ENCODE results near the gene NRSN2.
"Not testable (repeated sequence)": the region's sequence is repeated elsewhere in the genome, so short reads cannot be mapped to it uniquely, and the experiment has no call there.

The NRSN2 gene

DNA sequence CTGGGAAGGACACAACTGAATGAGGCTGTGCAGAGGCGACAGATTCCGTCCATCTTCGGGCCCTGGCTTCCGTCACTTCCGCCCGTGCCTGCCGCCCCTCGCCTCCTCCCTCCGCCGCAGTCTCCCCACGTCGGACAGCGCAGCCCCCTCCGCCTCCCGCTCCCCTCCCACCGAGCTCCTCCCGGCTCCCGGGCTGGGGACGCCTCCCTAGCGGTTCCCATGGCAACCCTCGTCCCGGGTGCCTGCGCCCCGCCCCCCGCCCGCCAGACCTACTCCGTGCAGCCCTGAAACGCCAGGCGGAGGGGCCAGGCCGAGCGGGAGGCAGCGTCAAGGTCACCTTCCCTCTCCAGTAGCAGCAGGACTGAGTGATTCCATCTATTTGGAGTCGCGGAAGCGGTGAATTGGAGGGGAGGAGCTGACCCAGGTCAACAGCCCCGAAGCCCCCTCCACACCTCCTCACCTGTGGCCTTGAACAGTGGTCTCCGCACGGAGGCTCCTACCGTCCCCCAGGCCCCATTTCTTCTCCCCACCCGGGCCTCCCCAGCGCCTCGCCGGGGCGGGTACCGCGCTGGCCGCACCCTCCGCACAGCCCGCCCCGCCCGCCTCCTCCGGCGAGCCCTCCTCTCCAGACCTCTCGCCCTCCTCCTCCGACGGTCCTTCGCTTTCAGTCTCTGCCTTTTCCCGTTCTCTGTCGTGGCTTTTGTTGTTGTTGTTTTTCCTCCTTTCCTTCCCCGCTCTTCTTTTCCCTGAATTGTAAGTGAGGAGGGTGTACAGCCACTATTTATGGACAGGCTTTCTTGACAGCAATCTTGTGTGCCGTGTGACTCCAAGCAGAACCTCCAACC lies 951 bp downstream of the NRSN2 start:
- CTCF ChIA-PET: interaction anchor here (0.6 to 3.4 kb wide), 2 partner anchors 18 to 139 kb away, joined by 3 to 24 read pairs; no protein-coding TSS in a partner anchor

DNA sequence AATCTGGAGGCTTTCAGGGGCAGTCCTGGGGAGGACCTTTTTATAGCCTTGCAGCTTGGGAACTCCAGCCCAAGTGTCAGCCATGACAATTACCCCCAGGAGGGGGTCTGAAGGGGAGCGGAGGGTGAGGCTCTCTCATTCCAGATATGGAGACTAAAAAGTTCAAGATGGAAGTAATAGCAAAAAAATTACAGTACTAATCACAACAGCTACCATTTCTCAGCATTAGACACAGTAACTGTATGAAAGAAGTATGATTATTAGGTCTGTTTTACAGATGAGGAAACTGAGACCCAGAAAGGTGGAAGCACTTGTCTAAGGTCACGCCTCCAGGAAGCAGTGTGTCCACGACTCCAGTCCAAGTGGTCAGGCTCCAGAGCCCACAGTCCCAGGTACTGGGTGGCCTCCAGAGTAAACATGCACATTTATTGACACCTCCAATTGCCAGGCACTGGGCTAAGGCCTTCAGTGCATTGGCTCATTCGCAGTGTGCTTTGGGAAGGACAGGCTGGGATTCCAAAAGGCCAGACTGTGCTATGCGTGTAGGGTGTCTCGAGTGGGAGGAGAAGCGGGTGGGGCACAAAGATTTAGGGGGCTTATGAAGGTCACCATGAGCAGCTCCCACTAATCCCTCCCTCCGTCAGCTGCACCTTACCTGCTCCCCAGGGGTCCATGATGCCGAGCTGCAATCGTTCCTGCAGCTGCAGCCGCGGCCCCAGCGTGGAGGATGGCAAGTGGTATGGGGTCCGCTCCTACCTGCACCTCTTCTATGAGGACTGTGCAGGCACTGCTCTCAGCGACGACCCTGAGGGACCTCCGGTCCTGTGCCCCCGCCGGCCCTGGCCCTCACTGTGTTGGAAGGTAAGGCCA lies 2.3 kb downstream of the NRSN2 start:
- POLR2A ChIA-PET: no interaction called here
- CTCF ChIA-PET: interaction anchor here (0.5 kb wide), 1 partner anchor 29 kb away, joined by 4 read pairs; no protein-coding TSS in a partner anchor
- DNase-seq (ENCODE audit: extremely low spot score): no peak
- TF ChIP-seq ZNF384 (IDR thresholded peaks at IDR 0.05): no peak
- TF ChIP-seq ELF4 (IDR thresholded peaks at IDR 0.05): no peak
- no peak for TF ChIP-seq FOXK2 (IDR thresholded peaks at IDR 0.05)
- no peak for TF ChIP-seq SP1 (IDR thresholded peaks at IDR 0.05)
- TF ChIP-seq FOXA1 (IDR thresholded peaks at IDR 0.05): no peak
- TF ChIP-seq BHLHE40 (IDR thresholded peaks at IDR 0.05; ENCODE audit: borderline replicate concordance): no peak
- no peak for TF ChIP-seq HDGF (IDR thresholded peaks at IDR 0.05; ENCODE audit: borderline replicate concordance)
- no peak for TF ChIP-seq NFRKB (IDR thresholded peaks at IDR 0.05)
- TF ChIP-seq CTBP1 (IDR thresholded peaks at IDR 0.05; ENCODE audit: borderline replicate concordance): no peak
- TF ChIP-seq SUZ12 (IDR thresholded peaks at IDR 0.05): no peak
- TF ChIP-seq L3MBTL2 (conservative IDR thresholded peaks at IDR 0.05): no peak
- TF ChIP-seq, protein P1, sequence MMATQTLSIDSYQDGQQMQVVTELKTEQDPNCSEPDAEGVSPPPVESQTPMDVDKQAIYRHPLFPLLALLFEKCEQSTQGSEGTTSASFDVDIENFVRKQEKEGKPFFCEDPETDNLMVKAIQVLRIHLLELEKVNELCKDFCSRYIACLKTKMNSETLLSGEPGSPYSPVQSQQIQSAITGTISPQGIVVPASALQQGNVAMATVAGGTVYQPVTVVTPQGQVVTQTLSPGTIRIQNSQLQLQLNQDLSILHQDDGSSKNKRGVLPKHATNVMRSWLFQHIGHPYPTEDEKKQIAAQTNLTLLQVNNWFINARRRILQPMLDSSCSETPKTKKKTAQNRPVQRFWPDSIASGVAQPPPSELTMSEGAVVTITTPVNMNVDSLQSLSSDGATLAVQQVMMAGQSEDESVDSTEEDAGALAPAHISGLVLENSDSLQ (IDR thresholded peaks at IDR 0.05): no peak
- no peak for TF ChIP-seq ARNT (IDR thresholded peaks at IDR 0.05)

More for the DNA sequence above, 951 bp downstream of the NRSN2 start:
- POLR2A ChIA-PET: interaction anchor here (0.6 to 3.9 kb wide), 10 partner anchors 8 to 82 kb away, joined by 3 to 29 read pairs (median 7); partner anchors contain the start of gene SOX12
- DNase-seq (ENCODE audit: extremely low spot score): peak; percentile 98
- no peak for TF ChIP-seq ZNF384 (IDR thresholded peaks at IDR 0.05)
- TF ChIP-seq FOXM1 (IDR thresholded peaks at IDR 0.05; ENCODE audit: borderline replicate concordance): no peak
- no peak for TF ChIP-seq ELF4 (IDR thresholded peaks at IDR 0.05)
- TF ChIP-seq L3MBTL2 (conservative IDR thresholded peaks at IDR 0.05): no peak; the same call in 1 of the 2 replicates
- TF ChIP-seq, protein P1 (IDR thresholded peaks at IDR 0.05): peak; percentile 66

DNA sequence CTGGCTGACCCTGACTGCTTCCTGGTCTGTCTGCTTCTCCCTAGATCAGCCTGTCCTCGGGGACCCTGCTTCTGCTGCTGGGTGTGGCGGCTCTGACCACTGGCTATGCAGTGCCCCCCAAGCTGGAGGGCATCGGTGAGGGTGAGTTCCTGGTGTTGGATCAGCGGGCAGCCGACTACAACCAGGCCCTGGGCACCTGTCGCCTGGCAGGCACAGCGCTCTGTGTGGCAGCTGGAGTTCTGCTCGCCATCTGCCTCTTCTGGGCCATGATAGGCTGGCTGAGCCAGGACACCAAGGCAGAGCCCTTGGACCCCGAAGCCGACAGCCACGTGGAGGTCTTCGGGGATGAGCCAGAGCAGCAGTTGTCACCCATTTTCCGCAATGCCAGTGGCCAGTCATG lies 6.3 kb downstream of the NRSN2 start:
- ChIA-PET POLR2A (no interaction called here), CTCF (interaction anchor here (0.9 to 2.5 kb wide), 2 partner anchors 78 to 119 kb away, joined by 3 to 13 read pairs; no protein-coding TSS in a partner anchor)
- DNase-seq (ENCODE audit: extremely low spot score): no peak
- TF ChIP-seq ELF4 (IDR thresholded peaks at IDR 0.05): no peak
- TF ChIP-seq ARNT (IDR thresholded peaks at IDR 0.05): no peak
- no peak for TF ChIP-seq CTBP1 (IDR thresholded peaks at IDR 0.05; ENCODE audit: borderline replicate concordance)
- TF ChIP-seq SUZ12 (IDR thresholded peaks at IDR 0.05): no peak
- no peak for TF ChIP-seq FOXK2 (IDR thresholded peaks at IDR 0.05)
- no peak for TF ChIP-seq FOXA1 (IDR thresholded peaks at IDR 0.05)
- no peak for TF ChIP-seq FOXM1 (IDR thresholded peaks at IDR 0.05; ENCODE audit: borderline replicate concordance)
- no peak for TF ChIP-seq TARDBP (IDR thresholded peaks at IDR 0.05)
- TF ChIP-seq NFRKB (IDR thresholded peaks at IDR 0.05): no peak
- TF ChIP-seq HDGF (IDR thresholded peaks at IDR 0.05; ENCODE audit: borderline replicate concordance): no peak
- TF ChIP-seq SP1 (IDR thresholded peaks at IDR 0.05): no peak
- no peak for TF ChIP-seq LEF1 (IDR thresholded peaks at IDR 0.05; ENCODE audit: borderline replicate concordance)
- no peak for TF ChIP-seq BHLHE40 (IDR thresholded peaks at IDR 0.05; ENCODE audit: borderline replicate concordance)
- TF ChIP-seq, protein P1 (IDR thresholded peaks at IDR 0.05): no peak
- no peak for TF ChIP-seq L3MBTL2 (conservative IDR thresholded peaks at IDR 0.05)
- no peak for TF ChIP-seq ZNF384 (IDR thresholded peaks at IDR 0.05)

DNA sequence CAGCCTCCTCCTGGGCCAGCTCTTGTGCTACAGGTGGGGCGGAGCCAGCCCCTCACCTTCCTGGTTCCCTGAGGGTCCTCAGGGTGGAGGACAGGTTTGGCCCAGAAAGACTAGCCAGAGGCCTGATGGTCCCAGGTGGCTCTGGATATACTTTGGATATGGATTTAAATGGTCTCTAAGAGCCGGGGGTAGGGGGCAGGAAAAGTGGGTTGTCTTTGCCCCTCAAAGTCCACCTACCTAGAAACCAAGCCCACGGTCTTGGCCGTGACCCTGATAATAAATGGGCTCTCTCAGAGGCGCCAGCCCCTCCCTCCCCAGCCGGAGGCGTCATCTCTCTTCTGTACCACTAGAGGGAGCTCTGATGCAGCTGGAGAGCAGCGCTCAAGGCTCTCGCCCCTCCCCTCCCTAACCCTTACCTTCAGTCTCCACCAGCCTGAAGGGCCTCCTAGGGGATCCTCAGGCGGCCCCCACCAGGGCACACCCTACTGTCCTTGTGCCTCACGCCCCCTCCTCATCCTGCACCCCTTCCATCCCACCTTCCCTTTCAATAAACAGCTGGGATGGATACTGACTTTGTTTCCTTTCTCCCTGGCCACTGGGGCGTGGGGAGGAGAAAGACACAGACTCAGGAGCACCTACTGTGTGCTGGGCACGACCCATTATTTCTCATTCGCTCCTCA lies 7.5 kb downstream of the NRSN2 start:
- ChIA-PET CTCF (interaction anchor here (0.5 to 2.5 kb wide), 7 partner anchors 26 to 220 kb away, joined by 3 to 13 read pairs (median 3); partner anchors contain the start of gene TRIB3), POLR2A (interaction anchor here (1.0 to 1.1 kb wide), 2 partner anchors 26 to 53 kb away, joined by 3 read pairs; partner anchors contain the start of gene TRIB3)
- no peak for TF ChIP-seq FOXA1 (IDR thresholded peaks at IDR 0.05)
- TF ChIP-seq HDGF (IDR thresholded peaks at IDR 0.05; ENCODE audit: borderline replicate concordance): no peak
- no peak for TF ChIP-seq SUZ12 (IDR thresholded peaks at IDR 0.05)
- no peak for TF ChIP-seq TARDBP (IDR thresholded peaks at IDR 0.05)
- no peak for TF ChIP-seq L3MBTL2 (conservative IDR thresholded peaks at IDR 0.05)
- TF ChIP-seq CTBP1 (IDR thresholded peaks at IDR 0.05; ENCODE audit: borderline replicate concordance): no peak
- TF ChIP-seq, protein P1 (IDR thresholded peaks at IDR 0.05): no peak
- no peak for TF ChIP-seq ZNF384 (IDR thresholded peaks at IDR 0.05)
- no peak for TF ChIP-seq FOXK2 (IDR thresholded peaks at IDR 0.05)
- peak; percentile 89 for DNase-seq (ENCODE audit: extremely low spot score)

DNA sequence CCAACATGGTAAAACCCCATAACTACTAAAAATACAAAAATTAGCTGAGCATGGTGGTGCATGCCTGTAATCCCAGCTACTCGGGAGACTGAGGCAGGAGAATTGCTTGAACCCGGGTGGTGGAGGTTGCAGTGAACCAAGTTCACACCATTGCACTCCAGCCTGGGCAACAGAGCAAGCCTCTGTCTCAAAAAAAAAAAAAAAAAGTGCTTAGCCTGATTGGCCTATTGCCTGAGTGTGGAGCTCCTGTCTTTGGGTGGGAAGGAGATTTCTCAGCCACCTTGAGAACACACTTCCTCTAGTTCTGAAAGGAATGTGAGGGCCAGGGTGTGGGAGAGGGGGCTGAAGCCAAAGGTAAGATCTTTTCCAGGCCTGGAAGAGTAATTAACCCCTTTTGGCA lies 9.2 kb downstream of the NRSN2 start:
- DNase-seq (ENCODE audit: extremely low spot score); CTCF ChIA-PET: not testable (repeated sequence)
- POLR2A ChIA-PET: interaction anchor here (1.0 kb wide), 1 partner anchor 9 kb away, joined by 3 read pairs; no protein-coding TSS in a partner anchor

Measured in HEK293T (cell line).